GM21526 (cell line): Measurements from ENCODE around the gene MAP3K1.
"Not testable (repeated sequence)": the region's sequence is repeated elsewhere in the genome, so short reads cannot be mapped to it uniquely, and the experiment has no call there.

Source experiments
- ATAC-seq: cut with Tn5 transposase; IDR thresholded peaks from one replicate; pipeline ENCODE4 v1.9.1; 2021; ENCODE audit warnings: moderate library complexity; ENCODE audit not compliant: unreplicated experiment, low FRiP score

MAP3K1 gene

GRCh38 chr5:56814963-56815657 lies at the start of gene MAP3K1:
TSS of gene MAP3K1 (plus strand) at chr5:56815549. CDS start at chr5:56815574, 25 bp downstream.
- ATAC-seq: peak; percentile 44

DNA sequence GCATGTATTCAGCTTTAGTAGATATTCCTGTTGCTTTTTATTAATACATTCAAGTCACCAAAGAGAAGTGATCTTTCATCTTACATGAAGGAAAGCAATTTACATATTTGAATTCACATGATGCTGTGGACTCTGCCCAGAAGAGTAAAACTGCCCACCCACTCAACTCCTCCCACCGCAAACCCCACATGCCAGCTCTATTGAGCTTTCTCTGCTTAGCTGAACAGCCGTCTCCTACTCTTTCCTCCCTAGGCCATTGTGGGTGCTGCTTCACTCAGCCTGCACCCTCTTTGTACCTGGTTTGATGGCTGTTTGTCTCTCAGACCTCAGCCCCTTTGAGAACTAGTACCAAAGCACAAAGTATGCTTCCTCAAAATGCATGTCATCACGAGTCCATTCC lies 48.4 kb upstream of the MAP3K1 start:
- no peak for ATAC-seq

- ATAC-seq: no peak
Observed at GRCh38 chr5:56769875-56770604, 45.3 kb upstream of the MAP3K1 start.

DNA sequence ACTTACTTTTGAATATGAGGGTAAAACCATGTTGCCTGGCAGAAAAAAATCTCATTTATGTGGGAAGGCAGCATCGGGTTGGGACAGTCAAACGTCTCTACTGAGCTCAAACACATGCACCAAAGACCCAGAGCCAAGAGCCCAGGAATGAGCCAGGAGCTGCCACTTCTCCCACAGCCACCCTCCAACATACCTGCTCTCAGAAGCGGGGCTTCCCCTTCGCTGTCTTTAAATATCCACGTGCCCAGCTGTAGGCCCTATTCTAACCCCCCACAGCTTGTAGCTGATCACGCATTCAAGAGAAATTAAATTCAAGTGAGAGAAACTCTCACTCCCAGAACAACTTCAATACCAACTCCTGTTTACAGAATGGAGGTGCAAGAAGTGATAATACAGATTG lies 42.6 kb upstream of the MAP3K1 start:
- no peak for ATAC-seq

DNA sequence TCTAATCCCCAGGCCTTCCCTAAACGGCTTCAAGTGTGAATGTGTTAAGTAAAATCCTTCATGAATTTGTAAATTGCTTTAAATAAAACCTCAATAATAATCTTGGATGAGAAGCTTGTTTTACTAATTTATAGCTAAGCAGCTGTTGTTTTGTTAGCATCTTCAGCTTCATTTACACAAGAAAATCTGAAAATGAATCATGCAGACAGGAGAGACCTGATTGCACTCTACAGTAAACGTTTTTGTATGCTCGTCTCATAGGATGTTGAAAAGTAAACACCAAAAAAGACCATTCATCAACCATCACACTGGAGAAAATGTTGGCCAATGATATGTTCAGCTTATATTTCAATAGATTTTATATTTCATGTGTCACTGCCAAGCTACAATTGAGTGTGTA lies 40.4 kb upstream of the MAP3K1 start:
- ATAC-seq: no peak

GRCh38 chr5:56776212-56776846 lies 39.0 kb upstream of the MAP3K1 start:
- not testable (repeated sequence) for ATAC-seq

GRCh38 chr5:56783261-56783660 lies 32.1 kb upstream of the MAP3K1 start:
- ATAC-seq: no peak

DNA sequence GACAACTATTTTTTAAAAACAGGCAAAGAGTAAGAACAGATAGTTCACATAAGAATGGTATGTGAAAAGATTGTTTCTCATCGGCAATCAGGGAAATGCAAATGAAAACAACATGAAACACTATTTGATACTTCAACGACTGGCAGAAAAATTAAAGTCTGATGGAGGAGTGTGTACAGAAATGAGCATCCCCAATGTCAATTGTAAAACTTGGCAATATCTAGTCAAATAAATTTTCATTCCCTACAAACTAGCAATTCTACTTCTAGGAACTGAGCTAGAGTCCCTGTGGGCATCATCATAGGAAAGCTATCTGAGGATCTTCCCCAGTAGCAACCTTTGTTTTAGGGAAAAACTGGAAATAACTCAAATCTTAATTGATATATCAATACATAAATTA lies 29.0 kb upstream of the MAP3K1 start:
- ATAC-seq: no peak

GRCh38 chr5:56791396-56791795 lies 24.0 kb upstream of the MAP3K1 start:
- ATAC-seq: peak; percentile 91

DNA sequence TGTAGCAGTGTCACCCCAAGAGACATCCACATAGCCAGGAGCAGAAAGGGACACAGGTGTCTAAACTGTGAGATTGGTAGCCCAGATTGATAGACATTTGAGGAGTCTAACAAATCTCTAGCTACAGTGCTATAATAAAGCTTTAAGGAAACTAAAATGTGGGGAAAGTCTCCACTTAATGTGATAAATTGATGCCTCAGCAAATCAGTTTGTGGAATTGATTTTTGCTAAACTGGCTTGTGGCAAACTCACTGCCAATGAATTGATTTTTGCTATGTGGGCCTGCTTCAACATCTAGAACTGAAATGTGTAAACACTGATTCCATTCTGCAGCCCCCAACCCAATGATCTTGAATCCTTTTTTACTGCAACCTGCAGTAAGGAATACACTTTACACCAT lies 16.8 kb upstream of the MAP3K1 start:
- no peak for ATAC-seq

GRCh38 chr5:56800186-56800585 lies 15.2 kb upstream of the MAP3K1 start:
- ATAC-seq: no peak

DNA sequence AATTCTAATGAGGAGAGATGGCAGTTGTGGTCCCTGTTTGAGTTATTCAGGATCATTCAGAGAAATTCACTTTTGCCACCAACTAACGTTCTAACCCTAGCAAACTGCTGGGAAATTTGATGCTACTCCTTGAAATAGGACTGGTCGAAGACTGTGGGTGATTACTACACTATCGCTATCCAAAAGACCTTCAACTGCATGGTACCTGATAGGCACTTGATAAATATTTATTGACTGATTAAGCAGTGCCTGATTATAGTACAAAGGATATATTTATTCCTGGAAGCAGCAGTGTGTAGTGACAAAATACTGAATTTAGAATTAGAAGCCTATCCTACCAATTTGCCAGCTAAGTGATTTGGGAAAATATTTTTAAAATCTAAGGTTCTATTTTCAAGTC lies 14.1 kb upstream of the MAP3K1 start:
- no peak for ATAC-seq

DNA sequence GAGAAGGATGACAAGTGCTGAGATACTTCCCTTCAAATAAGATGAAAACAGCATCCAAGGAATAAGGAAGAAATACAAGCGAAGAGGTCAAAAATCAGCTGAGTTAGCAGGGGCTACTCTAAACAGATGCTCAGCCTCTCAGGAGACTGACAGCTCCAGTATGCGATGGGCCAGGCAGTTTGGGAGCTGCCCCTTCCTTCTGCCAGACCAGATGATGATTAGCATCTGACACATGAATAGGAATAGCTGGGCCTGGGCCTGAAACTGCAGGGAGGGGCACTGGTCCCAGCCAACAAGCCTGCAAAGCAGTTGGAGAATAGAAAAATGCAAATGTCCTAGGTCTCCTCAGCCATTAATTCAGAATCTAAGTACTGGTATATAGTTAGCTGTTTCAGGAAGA lies 13.1 kb upstream of the MAP3K1 start:
- no peak for ATAC-seq

- no peak for ATAC-seq
Observed at GRCh38 chr5:56803025-56803424, 12.3 kb upstream of the MAP3K1 start.

DNA sequence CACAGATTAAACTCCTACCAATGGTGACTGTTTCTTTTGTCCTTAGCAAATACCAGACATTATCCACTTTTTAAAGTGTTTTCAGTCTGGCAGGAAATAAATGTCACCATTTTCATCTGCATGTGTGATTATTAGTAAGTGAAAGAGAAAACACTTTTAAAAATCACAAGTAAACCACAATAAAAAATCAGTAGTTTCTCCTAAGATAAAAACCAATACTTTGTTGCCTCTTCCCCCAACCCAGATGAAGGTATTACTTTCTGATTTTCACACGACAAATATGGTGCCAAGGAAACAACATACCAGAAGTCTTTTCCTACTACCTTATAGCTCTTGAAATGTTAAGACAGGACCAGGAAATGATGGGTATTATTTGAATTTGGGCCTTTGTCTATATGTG lies 11.5 kb upstream of the MAP3K1 start:
- ATAC-seq: no peak

GRCh38 chr5:56807679-56808078 lies 7.7 kb upstream of the MAP3K1 start:
- ATAC-seq: no peak

DNA sequence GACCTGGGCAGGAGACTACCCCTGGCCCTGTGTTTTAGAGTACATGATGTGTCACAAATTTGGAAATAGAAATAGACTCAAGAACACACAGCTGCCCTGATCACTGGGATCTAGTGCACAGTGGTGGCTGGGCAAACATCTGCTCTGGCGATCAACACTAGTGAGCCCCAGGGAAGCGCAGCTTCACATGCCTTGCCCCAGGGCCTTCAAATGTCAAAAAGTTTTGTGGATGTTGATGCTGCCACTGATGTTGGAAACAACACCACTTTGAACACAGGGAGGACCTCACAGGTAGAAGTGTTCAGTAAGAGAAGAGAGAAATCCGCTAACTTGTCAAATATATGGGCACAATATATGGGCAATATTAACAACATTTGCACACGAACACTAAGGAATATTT lies 7.1 kb upstream of the MAP3K1 start:
- no peak for ATAC-seq

- ATAC-seq: no peak
Observed at GRCh38 chr5:56810826-56811225, 4.5 kb upstream of the MAP3K1 start.

DNA sequence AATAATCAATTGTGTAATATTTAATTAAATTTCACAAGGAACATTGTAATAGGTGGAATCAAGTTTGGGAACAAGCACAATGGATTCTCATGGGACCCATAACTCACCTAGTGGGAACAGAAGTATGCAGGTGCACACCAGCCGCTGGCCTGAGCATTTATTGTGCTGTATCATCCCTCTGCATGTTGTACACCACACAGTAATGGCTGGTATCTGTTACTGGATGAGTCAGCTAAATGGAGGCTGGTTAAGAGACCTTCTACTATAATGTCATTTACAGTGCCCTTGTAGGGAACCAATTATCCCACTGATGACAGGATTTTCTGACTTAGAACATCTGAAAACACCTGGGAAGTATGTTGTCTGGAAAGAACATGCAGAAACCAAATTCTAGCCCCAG lies 3.2 kb upstream of the MAP3K1 start:
- no peak for ATAC-seq

GRCh38 chr5:56813302-56813701 lies 2.0 kb upstream of the MAP3K1 start:
- ATAC-seq: no peak

GRCh38 chr5:56814361-56814962 lies 887 bp upstream of the MAP3K1 start:
- no peak for ATAC-seq
